GM20000 (cell line): Measurements from ENCODE around the gene CREM.

ENCODE experiments used
- DNase-seq: peaks from one replicate; pipeline ENCODE4 v3.0.0; 2012; ENCODE audit warnings: low spot score
- CTCF ChIP-seq: IDR thresholded peaks from 2 replicates; pipeline ENCODE4 v1.5.1; 2012; ENCODE audit warnings: mild to moderate bottlenecking, control low read depth; ENCODE audit errors: extremely low read depth, missing control alignments

The CREM gene

GRCh38 chr10:35226507-35226906 is 99.9 kb downstream of the CREM start:
- TF ChIP-seq CTCF, result no peak
- no peak for DNase-seq

- no peak for TF ChIP-seq CTCF
- no peak for DNase-seq
Observed at GRCh38 chr10:35228058-35228457, 101.4 kb downstream of the CREM start.

GRCh38 chr10:35231646-35232045 is 105.0 kb downstream of the CREM start:
- no peak for TF ChIP-seq CTCF

GRCh38 chr10:35232527-35232926 is 105.9 kb downstream of the CREM start:
- no peak for DNase-seq
- TF ChIP-seq CTCF, result no peak

More at GRCh38 chr10:35231646-35232045, 105.0 kb downstream of the CREM start:
- no peak for DNase-seq

- no peak for TF ChIP-seq CTCF
- DNase-seq, result no peak
Observed at GRCh38 chr10:35234073-35234472, 107.4 kb downstream of the CREM start.

- DNase-seq, result no peak
Observed at GRCh38 chr10:35236739-35237138, 110.1 kb downstream of the CREM start.

More at GRCh38 chr10:35236739-35237138, 110.1 kb downstream of the CREM start:
- TF ChIP-seq CTCF, result no peak
